GM18505 (cell line): Measurements from ENCODE around the gene SMARCE1.

Experiments
- ATAC-seq: cut with Tn5 transposase; IDR thresholded peaks from one replicate; pipeline ENCODE4 v1.9.1; 2021; ENCODE audit not compliant: unreplicated experiment
- POLR2A ChIP-seq: IDR thresholded peaks from 4 replicates; pipeline ENCODE4 v1.6.1; 2011; ENCODE audit warnings: borderline replicate concordance; ENCODE audit not compliant: insufficient read depth, insufficient read length; ENCODE audit errors: extremely low read depth

The SMARCE1 gene

DNA sequence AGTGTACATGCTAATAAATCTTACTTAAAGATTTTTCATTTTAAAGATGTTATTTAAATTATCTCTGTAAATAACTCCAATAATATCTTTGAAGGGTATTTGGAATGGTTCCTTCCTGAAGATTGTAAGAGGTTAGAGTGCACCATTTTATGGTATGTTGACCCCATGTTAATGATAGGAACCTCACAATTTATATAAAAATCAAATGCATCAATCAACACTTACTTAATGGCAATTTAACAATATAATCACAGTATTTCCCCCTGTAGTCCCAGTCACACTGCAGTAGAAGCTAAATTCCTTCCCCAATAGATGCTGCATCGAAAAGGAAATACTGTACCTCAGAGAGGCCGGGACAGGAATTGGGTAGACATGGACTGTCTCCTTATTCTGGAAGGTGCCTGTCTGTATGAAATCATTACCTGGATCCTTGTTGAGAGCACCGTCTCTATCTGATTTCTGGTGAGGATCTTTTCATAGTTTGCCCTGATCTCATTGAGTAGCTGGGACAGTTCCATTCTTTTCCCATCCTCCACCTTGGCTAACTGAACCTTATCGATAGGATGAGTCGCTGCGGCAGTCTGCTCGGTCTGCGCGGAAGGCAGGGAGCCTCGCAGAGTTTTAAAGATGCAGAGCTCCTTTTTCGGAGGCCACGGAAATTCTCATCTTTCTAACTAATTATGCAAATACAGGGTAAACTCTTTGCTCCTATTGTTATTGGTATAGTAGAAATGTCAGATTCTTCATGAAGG is 17.1 kb upstream of the SMARCE1 start, which contains the start of gene KRT222:
KRT222 (minus strand) TSS at position 596 of the 752 bp plus-strand sequence; CDS start at position 518, 78 bp downstream.
- no peak for TF ChIP-seq POLR2A

DNA sequence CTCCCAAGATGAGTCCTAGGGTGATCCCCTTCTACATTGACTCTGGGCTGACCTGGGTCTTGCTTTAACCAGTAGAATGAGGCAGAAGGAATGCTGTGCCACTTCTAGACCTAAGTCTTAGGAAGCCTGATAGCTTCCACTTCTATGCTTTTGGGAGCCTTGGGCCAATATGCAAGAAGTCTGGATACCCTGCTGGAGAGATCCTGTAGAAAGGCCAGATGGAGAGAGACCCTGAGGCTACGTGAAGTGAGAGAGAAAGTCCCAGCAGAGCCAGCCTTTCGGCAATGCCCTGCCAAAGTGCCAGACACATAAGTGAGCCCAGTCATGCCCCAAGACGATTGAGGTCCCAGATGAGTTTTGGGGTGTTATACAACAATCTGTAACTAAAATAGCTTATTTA is 15.6 kb upstream of the SMARCE1 start:
- no peak for TF ChIP-seq POLR2A
- no peak for ATAC-seq

More for the DNA sequence above, 17.1 kb upstream of the SMARCE1 start, which contains the start of gene KRT222:
- no peak for ATAC-seq

DNA sequence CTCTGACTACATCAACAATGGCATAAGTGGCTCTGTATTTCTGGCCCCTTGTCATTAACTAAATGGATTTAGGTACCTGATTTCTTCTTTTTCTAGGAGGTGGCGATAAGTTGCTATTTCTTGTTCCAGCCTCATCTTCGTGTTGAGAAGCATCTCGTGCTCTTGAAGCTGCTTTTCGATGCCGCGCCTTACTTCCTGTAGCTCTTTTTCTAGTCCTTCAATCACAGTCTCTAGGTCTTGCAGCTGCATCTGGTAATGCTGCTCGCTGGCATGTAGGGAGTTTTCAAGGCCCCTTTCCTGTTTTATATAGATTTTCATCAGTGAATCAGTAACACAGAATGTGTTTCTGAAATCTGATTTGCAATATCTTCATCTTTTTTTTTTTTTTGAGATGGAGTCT is 12.3 kb upstream of the SMARCE1 start:
- TF ChIP-seq POLR2A = no peak

DNA sequence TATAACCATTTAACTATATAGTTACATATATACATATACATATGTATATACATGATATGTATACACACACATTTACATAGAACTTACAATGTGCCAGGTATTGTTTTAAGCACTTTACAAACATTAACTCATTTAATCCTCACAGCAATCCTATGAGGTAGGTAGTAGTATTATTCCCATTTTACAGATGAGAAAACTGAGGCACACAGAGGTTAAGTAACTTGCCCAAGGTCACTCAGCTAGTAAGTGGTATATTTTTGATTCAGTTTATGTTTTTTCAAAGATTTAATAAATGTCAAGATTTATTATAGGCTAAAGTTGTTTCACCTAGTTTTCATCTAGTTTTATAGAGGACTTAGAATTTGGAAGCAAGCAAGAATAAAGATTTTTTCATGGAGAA is 10.8 kb upstream of the SMARCE1 start:
- ATAC-seq = no peak
- no peak for TF ChIP-seq POLR2A

More for the DNA sequence above, 12.3 kb upstream of the SMARCE1 start:
- ATAC-seq = no peak

DNA sequence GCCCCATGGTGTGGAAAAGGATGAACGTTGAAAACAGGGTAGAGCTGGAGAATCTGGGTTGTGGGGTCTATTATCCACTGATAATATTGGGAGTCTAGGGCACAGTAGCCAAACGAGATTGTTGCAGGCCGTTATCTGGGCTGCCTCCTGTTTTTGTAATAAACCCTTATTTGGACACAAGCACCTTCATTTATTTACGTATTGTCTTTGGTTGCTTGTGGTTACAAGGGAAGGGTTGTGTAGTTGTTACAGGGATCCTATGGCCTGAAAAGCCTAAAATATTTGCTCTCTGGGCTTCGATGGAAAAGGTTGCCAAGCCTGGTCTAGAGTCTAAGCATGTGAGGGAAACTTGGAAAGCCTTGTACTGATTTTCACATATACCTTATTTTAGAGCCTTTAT is 4.3 kb upstream of the SMARCE1 start:
- TF ChIP-seq POLR2A = no peak
- ATAC-seq = no peak

DNA sequence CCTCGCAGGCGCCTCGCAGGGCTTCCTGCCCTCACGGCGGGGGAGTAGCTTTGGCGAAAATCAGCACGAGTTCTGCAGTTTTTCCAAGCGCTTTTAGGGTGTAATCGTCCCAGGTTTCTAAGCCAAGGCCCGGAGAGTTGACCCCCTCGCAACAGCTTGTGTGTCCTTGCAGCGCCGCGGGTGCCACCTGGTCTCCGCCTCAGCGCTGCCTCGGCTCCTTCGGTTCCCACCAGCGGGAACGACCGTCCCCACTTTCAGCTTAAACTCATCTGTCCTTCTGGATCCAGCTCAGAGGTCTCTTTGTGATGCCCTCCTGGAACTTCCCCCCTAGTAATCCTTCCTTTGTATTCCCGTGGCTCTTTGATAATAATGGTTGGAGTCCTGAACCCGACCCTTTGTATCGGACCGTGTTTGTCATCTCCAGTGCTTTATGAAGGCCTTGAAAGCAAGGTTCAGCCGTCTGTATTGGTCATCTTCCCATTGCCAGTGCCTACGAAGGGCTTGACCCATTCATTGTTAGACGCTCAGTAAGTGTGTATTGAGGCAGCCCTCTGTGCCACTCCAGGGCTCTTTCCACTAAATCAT is 858 bp upstream of the SMARCE1 start:
- no peak for TF ChIP-seq POLR2A
- peak; percentile 18 for ATAC-seq

DNA sequence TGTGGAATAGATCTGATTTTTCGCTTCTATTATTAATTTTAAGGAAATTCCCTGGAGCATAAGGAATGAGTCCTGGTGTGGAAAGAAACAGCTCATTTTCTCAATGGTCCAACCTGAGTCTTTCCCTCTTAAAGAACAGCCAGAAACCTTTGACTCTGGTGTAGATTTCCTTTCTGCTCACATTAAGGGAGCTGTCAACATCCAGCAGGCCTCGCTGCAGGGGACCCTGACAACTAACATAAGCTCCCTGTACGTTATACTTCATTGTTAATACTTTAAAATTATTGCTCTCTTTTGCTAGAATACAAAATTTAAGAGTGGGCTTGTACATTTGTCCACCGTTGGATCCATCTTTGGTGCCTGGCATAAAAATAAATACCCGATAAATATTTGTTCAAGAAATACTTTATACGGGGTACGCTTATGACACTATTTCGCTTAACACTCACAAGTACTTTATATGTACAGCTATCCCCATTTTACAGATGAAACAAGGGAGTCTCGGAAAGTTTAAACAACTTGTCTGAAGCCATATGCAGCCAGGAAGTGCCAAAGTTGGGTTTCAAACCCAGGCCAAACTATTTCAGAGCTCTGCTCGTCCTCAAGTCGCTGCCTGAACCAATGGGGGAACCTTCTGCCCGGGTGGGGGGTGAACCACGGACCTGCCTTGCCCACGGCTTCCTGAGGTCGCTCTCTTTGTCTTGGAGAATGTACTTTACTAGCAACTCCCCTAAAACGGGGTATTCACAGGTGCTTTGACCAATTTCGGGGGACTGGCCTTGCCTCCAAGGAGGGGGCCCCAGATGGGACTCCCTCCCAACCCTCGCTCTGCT is 611 bp downstream of the SMARCE1 start:
- ATAC-seq = peak; percentile 33
- TF ChIP-seq POLR2A = no peak

DNA sequence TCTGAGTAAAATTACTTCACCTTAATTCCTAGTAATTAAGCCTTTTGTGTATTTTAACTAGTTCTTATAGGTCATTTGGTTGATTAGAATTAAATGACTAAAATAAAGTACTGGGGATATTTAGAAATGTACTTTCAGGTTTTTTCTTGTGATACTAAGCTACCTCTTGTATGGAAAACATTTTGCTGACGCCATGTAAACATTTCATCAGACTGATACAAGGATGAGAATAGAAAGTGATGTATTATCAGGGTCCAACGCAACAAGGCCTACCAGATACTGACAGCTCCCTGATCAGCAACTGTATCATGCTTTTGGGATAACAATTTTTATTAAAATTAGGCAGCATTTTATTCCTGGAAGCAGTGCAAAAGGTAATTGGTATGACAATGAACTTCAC is 1.7 kb downstream of the SMARCE1 start:
- no peak for TF ChIP-seq POLR2A
- no peak for ATAC-seq

DNA sequence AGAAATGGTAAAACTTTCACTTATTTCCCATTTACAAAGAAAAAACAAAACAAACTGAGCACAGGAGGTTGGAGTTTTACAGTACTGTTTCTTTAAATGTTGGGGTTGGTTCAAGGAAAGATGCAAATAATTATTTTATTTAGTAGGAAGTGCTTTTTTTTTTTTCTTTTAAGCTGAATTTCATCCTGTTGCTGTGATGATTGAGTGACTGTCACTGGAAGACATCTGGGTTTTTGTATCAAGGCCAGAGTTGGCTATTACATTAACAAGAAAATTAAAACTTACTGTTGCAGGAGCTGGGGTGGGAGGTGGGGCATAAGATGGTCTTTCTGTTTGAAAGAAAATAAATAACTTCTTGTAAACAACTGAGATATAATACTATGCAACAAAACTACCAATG is 2.3 kb downstream of the SMARCE1 start:
- TF ChIP-seq POLR2A = no peak
- no peak for ATAC-seq

DNA sequence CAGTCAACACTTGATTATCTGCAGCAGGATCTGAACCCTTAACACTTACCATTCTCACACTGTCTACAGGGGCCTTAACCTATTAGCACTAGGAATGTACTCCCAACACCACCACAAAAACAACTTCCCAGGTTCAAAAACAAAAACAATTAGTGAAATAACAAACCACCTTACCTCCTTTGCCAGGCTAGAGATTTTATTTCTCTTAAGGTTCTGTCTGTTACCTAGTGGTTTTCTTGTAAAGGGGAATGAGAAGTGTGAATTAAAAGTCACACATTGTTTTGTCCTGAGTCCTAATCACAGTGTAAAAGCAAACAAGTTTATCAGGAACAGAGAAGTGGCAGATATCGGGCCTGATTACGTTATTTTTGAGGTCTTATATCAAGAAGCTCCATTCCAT is 9.7 kb downstream of the SMARCE1 start:
- no peak for TF ChIP-seq POLR2A
- ATAC-seq = no peak

DNA sequence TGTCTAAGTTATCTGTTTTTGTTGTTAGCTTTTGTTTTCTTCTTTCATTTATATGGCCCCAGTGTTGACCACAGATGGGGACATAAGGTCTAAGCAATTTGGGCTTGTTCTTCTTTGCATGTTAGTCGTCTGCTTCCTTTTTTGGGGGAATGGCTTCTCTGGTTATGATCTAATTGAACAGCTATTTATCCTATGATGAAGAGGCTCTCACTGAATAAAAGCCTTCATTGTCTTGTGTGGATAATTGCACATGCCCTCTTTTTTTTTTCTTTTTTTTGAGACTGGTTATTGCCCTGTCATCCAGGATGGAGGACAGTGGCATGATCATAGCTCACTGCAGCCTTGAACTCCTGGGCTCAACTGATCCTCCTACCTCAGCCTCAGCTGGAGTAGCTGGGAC is 13.7 kb downstream of the SMARCE1 start:
- no peak for ATAC-seq
- TF ChIP-seq POLR2A = no peak

DNA sequence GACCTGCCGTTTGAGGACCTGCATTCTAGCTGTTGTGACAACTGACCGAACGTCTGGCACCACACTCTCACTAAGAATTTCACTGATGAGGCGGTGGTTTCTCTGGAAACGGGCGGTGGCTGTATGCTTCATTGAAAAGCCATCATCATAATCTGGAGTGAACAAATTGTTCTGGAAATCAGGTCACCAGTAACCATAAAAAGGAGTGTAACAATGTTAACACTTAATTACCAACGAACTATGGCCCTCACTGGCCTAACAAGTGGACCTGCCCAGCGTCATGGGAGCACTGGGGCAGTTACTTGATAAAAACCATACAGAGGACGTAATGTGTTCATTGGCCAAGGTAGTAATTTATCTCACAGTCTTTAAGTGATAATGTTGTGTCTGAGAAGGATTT is 15.4 kb downstream of the SMARCE1 start:
- ATAC-seq = no peak

DNA sequence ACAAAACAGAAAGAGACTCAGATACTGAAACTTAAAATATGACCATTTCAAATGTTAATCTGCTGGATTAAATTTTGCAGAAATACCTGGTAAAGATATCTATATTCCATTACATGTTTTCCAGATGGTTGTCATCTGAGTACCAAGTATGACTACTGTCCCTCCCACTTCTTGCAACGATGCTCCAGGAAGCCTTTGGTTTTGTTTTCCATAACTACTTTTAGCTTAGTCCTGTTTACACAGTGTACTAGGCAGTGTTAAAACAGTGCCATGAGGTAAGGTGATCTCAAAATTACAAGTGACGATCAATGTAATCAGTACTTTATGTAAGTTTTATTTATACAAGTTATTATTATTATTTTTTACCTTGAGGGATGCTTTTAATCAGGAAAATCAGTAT is 17.8 kb downstream of the SMARCE1 start:
- TF ChIP-seq POLR2A = no peak
- ATAC-seq = no peak

More for the DNA sequence above, 15.4 kb downstream of the SMARCE1 start:
- no peak for TF ChIP-seq POLR2A
